ENCODE measurements around the gene KLHL29. TPM values are rescaled to one million over a fixed set of nuclear protein-coding genes. Genes with fewer than 3 reads are reported as not detected.

Gene KLHL29
- total and polyA plus RNA-seq, 2 donors (not counting 1 experiment from before 2014, with no cell fraction given): 1.3 to 3.4 TPM

DNA sequence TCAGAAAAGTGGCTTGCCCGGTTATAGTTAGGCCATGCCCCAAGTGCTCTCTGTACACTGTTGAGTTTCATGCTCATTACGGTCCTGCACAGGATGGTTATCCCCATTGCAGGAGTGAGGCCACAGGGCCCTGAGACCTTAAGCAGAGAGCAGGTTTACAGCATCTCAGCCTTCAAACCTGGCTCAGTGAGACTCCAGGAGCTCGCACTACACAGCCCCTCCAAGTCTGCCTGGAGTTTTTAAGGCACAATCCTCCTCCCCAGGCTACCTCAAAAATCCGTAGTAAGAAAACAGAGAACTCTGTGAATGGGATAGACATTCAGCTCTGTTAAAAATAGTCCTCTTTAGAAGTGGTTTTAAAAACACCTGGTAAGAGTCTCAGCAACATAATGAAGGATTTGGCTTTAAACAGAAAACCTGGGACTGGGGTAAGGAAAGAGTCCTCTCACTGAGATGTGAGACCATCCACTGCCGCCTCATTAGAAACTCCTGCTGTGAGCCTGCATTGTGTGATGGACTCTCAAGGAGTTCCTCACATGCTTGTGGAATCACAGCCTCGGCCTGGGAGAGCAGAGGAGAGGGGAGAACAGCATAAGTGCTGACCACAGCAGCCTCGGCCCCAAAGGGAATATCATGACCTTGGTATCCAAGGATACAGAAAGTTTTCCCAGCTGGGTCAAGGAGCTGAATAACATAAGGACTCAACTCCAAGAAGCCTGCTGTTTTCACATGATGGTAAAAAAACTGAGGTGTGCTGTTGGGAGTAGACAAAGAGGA, 327.2 kb downstream of the KLHL29 start:
- Mint-ChIP-seq H3K9me3 (ENCODE audit: insufficient read depth) (no peaks in the 10 kb centered on the region), H3K4me3 (no peak overlapping the region), H3K4me1 (peaks cover 7% of the 10 kb centered on the region), H3K27me3 (no peaks in the 10 kb centered on the region), H3K27ac (no peak overlapping the region)
- Histone ChIP-seq H3K27me3 (replicated peaks in 1 of 4; ENCODE audit: control extremely low read depth in 1 of 4, control insufficient read depth in 3 of 4, insufficient read depth in 4 of 4, low read length in 3 of 4) (no peaks in the 10 kb centered on the region), H3K36me3 (replicated peaks in 1 of 2; ENCODE audit: control extremely low read depth in 1 of 2, control insufficient read depth in 1 of 2, extremely low read depth in 1 of 2, insufficient read depth in 2 of 2, low read length in 1 of 2) (peaks cover 3 to 7% of the 10 kb centered on the region in 2 experiments), H4K20me1 (ENCODE audit: control insufficient read depth, insufficient read depth, low read length, poor library complexity, severe bottlenecking) (no peaks in the 10 kb centered on the region), H2AFZ (ENCODE audit: insufficient read depth, low read depth, low read length, poor library complexity, severe bottlenecking) (no peak overlapping the region), H3K4me3 (ENCODE audit: control extremely low read depth in 1 of 5, extremely low read depth in 1 of 5, insufficient read depth in 1 of 5, low read depth in 2 of 5, low read length in 4 of 5) (no peak overlapping the region), H3K79me2 (ENCODE audit: control insufficient read depth, insufficient read depth, low read length) (no peaks in the 10 kb centered on the region), H3K4me1 (ENCODE audit: control insufficient read depth in 2 of 2, insufficient read depth in 2 of 2, low read length in 2 of 2) (no peaks in the 10 kb centered on the region), H3K9ac (ENCODE audit: low read length) (no peak overlapping the region), H3K9me3 (ENCODE audit: control extremely low read depth in 1 of 3, control insufficient read depth in 2 of 3, insufficient read depth in 1 of 3, low read length in 2 of 3) (no peaks in the 10 kb centered on the region), H3K4me2 (replicated peaks; ENCODE audit: low read depth, low read length, poor library complexity, severe bottlenecking) (no peak overlapping the region), H3K27ac (ENCODE audit: low read length in 2 of 2) (no peak overlapping the region)
- ChIA-PET POLR2A (no interaction called here), CTCF (no interaction called here)
- DNase-seq: peak; percentile 3
- intact Hi-C loops (cut with micrococcal nuclease): no loop called here
- ATAC-seq (ENCODE audit: low read depth): no peak
- TF ChIP-seq EZH2 (IDR thresholded peaks at IDR 0.05; ENCODE audit: borderline replicate concordance, insufficient read depth, low read depth, low read length, poor library complexity, severe bottlenecking): no peak
- TF ChIP-seq, protein P1, sequence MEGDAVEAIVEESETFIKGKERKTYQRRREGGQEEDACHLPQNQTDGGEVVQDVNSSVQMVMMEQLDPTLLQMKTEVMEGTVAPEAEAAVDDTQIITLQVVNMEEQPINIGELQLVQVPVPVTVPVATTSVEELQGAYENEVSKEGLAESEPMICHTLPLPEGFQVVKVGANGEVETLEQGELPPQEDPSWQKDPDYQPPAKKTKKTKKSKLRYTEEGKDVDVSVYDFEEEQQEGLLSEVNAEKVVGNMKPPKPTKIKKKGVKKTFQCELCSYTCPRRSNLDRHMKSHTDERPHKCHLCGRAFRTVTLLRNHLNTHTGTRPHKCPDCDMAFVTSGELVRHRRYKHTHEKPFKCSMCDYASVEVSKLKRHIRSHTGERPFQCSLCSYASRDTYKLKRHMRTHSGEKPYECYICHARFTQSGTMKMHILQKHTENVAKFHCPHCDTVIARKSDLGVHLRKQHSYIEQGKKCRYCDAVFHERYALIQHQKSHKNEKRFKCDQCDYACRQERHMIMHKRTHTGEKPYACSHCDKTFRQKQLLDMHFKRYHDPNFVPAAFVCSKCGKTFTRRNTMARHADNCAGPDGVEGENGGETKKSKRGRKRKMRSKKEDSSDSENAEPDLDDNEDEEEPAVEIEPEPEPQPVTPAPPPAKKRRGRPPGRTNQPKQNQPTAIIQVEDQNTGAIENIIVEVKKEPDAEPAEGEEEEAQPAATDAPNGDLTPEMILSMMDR (IDR thresholded peaks at IDR 0.05): no peak
- 98% methylated on average over 5 of the region's 7 CpGs for WGBS (ENCODE audit: insufficient coverage)

DNA sequence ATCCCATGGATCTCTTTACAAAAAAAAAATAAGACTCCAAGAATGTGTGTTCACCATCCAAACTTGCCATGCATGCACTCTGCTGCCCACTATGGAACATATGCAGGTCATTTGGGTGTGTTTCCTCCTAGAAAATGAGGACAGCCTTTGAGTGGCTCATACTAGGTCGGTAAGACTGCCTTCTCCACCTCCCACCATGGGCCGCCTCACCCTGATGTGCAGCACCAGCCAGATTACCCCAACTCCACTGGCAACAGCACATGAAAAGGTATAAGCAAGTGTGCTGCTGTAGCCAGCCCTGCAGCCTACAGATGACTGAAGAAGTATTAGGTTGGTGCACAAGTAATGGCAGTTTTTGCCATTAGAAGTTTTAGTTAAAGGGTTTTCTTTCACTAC, 327.8 kb downstream of the KLHL29 start:
- Mint-ChIP-seq H3K27me3 (no peaks in the 10 kb centered on the region), H3K9me3 (ENCODE audit: insufficient read depth) (no peaks in the 10 kb centered on the region), H3K4me1 (peaks cover 7% of the 10 kb centered on the region), H3K4me3 (no peak overlapping the region), H3K27ac (no peak overlapping the region)
- ATAC-seq (ENCODE audit: low read depth) (no peak), DNase-seq (no peak)
- Histone ChIP-seq H3K27ac (ENCODE audit: low read length in 2 of 2) (no peak overlapping the region), H3K36me3 (replicated peaks in 1 of 2; ENCODE audit: control extremely low read depth in 1 of 2, control insufficient read depth in 1 of 2, extremely low read depth in 1 of 2, insufficient read depth in 2 of 2, low read length in 1 of 2) (peaks cover 3 to 7% of the 10 kb centered on the region in 2 experiments), H3K27me3 (replicated peaks in 1 of 4; ENCODE audit: control extremely low read depth in 1 of 4, control insufficient read depth in 3 of 4, insufficient read depth in 4 of 4, low read length in 3 of 4) (no peaks in the 10 kb centered on the region), H2AFZ (ENCODE audit: insufficient read depth, low read depth, low read length, poor library complexity, severe bottlenecking) (no peak overlapping the region), H3K79me2 (ENCODE audit: control insufficient read depth, insufficient read depth, low read length) (no peaks in the 10 kb centered on the region), H3K4me1 (ENCODE audit: control insufficient read depth in 2 of 2, insufficient read depth in 2 of 2, low read length in 2 of 2) (no peaks in the 10 kb centered on the region), H3K4me2 (replicated peaks; ENCODE audit: low read depth, low read length, poor library complexity, severe bottlenecking) (no peak overlapping the region), H3K9ac (ENCODE audit: low read length) (no peak overlapping the region), H3K9me3 (ENCODE audit: control extremely low read depth in 1 of 3, control insufficient read depth in 2 of 3, insufficient read depth in 1 of 3, low read length in 2 of 3) (no peaks in the 10 kb centered on the region), H3K4me3 (ENCODE audit: control extremely low read depth in 1 of 5, extremely low read depth in 1 of 5, insufficient read depth in 1 of 5, low read depth in 2 of 5, low read length in 4 of 5) (no peak overlapping the region), H4K20me1 (ENCODE audit: control insufficient read depth, insufficient read depth, low read length, poor library complexity, severe bottlenecking) (no peaks in the 10 kb centered on the region)
- no peak for TF ChIP-seq EZH2 (IDR thresholded peaks at IDR 0.05; ENCODE audit: borderline replicate concordance, insufficient read depth, low read depth, low read length, poor library complexity, severe bottlenecking)
- TF ChIP-seq, protein P1 (IDR thresholded peaks at IDR 0.05): no peak
- CTCF ChIA-PET: no interaction called here
- intact Hi-C loops (cut with micrococcal nuclease): no loop called here
- POLR2A ChIA-PET: no interaction called here
- WGBS (ENCODE audit: insufficient coverage): 100% methylated on average over 1 of the region's 2 CpGs

Measured in B cell (primary cell).